Large intestine (tissue), 3 donors: Measurements from ENCODE around the gene CKS1B. TPM values are rescaled to one million over a fixed set of nuclear protein-coding genes. Genes with fewer than 3 reads are reported as not detected.

Source experiments
- DNase-seq, 2 donors: peaks; one replicate each; pipeline versions ENCODE4 v3.0.0 to v3.0.0-alpha.2; 2013
- H3K27ac ChIP-seq: one replicate; pipeline ENCODE4 v1.5.1; 2013; ENCODE audit warnings: low read length
- H3K27me3 ChIP-seq: 2 replicates; pipeline ENCODE4 v1.6.1; 2013; ENCODE audit warnings: low read length; ENCODE audit not compliant: control insufficient read depth, insufficient read depth
- H3K36me3 ChIP-seq: 2 replicates; pipeline ENCODE4 v1.6.1; 2013; ENCODE audit warnings: low read length; ENCODE audit not compliant: control insufficient read depth, insufficient read depth
- H3K4me1 ChIP-seq: one replicate; pipeline ENCODE4 v1.6.1; 2013; ENCODE audit warnings: low read length; ENCODE audit not compliant: control insufficient read depth, insufficient read depth
- H3K4me3 ChIP-seq: one replicate; pipeline ENCODE4 v1.5.1; 2013; ENCODE audit warnings: low read length
- H3K9me3 ChIP-seq: one replicate; pipeline ENCODE4 v1.6.1; 2013; ENCODE audit warnings: mild to moderate bottlenecking, low read depth, low read length, moderate library complexity; ENCODE audit not compliant: control insufficient read depth
- WGBS: methylation state at CpG from one replicate; pipeline ENCODE4 v1.1.5; 2013; ENCODE audit warnings: low lambda C conversion rate; ENCODE audit not compliant: insufficient coverage; 5-methylcytosine and 5-hydroxymethylcytosine counted together
- polyA plus RNA-seq: library from polyadenylated mRNA; unstranded; fragments of 120-200 nt; gene quantifications from one replicate; pipeline ENCODE4 v1.2.1, GENCODE V29; 2013

CKS1B gene
- polyA plus RNA-seq, 1 donor: 65.6 TPM

GRCh38 chr1:155002464-155003226 is 28.2 kb downstream of the CKS1B start, which contains the start of gene ZBTB7B:
TSS of gene ZBTB7B (plus strand) at chr1:155002802. CDS start at chr1:155014661, 11,859 bp downstream.
- DNase-seq: peak in 1 of 2 donors; percentile 65
- Histone ChIP-seq H3K4me1 (peaks cover 50% of the 10 kb centered on the region), H3K27me3 (no peaks in the 10 kb centered on the region), H3K27ac (peak within 1 kb of the TSS; percentile 95), H3K36me3 (peaks cover 10% of the 10 kb centered on the region), H3K4me3 (peak within 1 kb of the TSS; percentile 94), H3K9me3 (peaks cover 2% of the 10 kb centered on the region)
- no CpG with 5 or more reads among the region's 35 CpGs for WGBS

GRCh38 chr1:155003227-155003765 is 28.8 kb downstream of the CKS1B start:
- Histone ChIP-seq H3K4me3 (peak overlapping the region; percentile 94), H3K36me3 (peaks cover 10% of the 10 kb centered on the region), H3K27me3 (no peaks in the 10 kb centered on the region), H3K27ac (peak overlapping the region; percentile 85), H3K9me3 (peaks cover 2% of the 10 kb centered on the region), H3K4me1 (peaks cover 56% of the 10 kb centered on the region)
- WGBS: no CpG with 5 or more reads among the region's 37 CpGs
- DNase-seq: no peak

GRCh38 chr1:155003766-155004351 is 29.4 kb downstream of the CKS1B start:
- peaks cover 10% of the 10 kb centered on the region for H3K36me3 ChIP-seq
- peaks cover 2% of the 10 kb centered on the region for H3K9me3 ChIP-seq
- no peaks in the 10 kb centered on the region for H3K27me3 ChIP-seq
- DNase-seq: peak; percentile 56 to 80
- H3K4me3 ChIP-seq: peak overlapping the region; percentile 94
- WGBS: no CpG with 5 or more reads among the region's 34 CpGs
- peak overlapping the region; percentile 85 for H3K27ac ChIP-seq
- peaks cover 60% of the 10 kb centered on the region for H3K4me1 ChIP-seq

GRCh38 chr1:155004352-155005075 is 30.0 kb downstream of the CKS1B start:
- H3K27me3 ChIP-seq: no peaks in the 10 kb centered on the region
- H3K9me3 ChIP-seq: no peaks in the 10 kb centered on the region
- peaks cover 61% of the 10 kb centered on the region for H3K4me1 ChIP-seq
- H3K36me3 ChIP-seq: peaks cover 10% of the 10 kb centered on the region
- H3K4me3 ChIP-seq: peak overlapping the region; percentile 94
- WGBS: no CpG with 5 or more reads among the region's 5 CpGs
- DNase-seq: no peak
- peak overlapping the region; percentile 85 for H3K27ac ChIP-seq

- Histone ChIP-seq H3K36me3 (peaks cover 10% of the 10 kb centered on the region), H3K4me1 (peaks cover 62% of the 10 kb centered on the region), H3K27ac (peak overlapping the region; percentile 85), H3K4me3 (peak overlapping the region; percentile 94), H3K27me3 (no peaks in the 10 kb centered on the region), H3K9me3 (no peaks in the 10 kb centered on the region)
- no CpG with 5 or more reads among the region's 17 CpGs for WGBS
- DNase-seq: peak in 1 of 2 donors; percentile 33
These were observed 30.9 kb downstream of the CKS1B start for GRCh38 chr1:155005076-155006011.

- no peaks in the 10 kb centered on the region for H3K9me3 ChIP-seq
- H3K27ac ChIP-seq: peak overlapping the region; percentile 69
- H3K27me3 ChIP-seq: no peaks in the 10 kb centered on the region
- peak in 1 of 2 donors; percentile 44 for DNase-seq
- H3K4me3 ChIP-seq: no peak overlapping the region
- no CpG with 5 or more reads among the region's 2 CpGs for WGBS
- peaks cover 75% of the 10 kb centered on the region for H3K4me1 ChIP-seq
- peaks cover 18% of the 10 kb centered on the region for H3K36me3 ChIP-seq
These were observed 32.2 kb downstream of the CKS1B start for GRCh38 chr1:155006601-155007101.

GRCh38 chr1:155007251-155007828 is 32.9 kb downstream of the CKS1B start:
- Histone ChIP-seq H3K27ac (peak overlapping the region; percentile 69), H3K4me3 (peak overlapping the region; percentile 25), H3K9me3 (no peaks in the 10 kb centered on the region), H3K36me3 (peaks cover 23% of the 10 kb centered on the region), H3K27me3 (no peaks in the 10 kb centered on the region), H3K4me1 (peaks cover 82% of the 10 kb centered on the region)
- no CpG with 5 or more reads among the region's 6 CpGs for WGBS
- peak; percentile 78 to 88 for DNase-seq

GRCh38 chr1:155008015-155008941 is 33.8 kb downstream of the CKS1B start:
- H3K27ac ChIP-seq: peak overlapping the region; percentile 69
- peaks cover 30% of the 10 kb centered on the region for H3K36me3 ChIP-seq
- H3K4me3 ChIP-seq: peak overlapping the region; percentile 25
- H3K4me1 ChIP-seq: peaks cover 91% of the 10 kb centered on the region
- no peaks in the 10 kb centered on the region for H3K9me3 ChIP-seq
- DNase-seq: peak in 1 of 2 donors; percentile 46
- 43% methylated on average over 1 of the region's 16 CpGs for WGBS
- H3K27me3 ChIP-seq: no peaks in the 10 kb centered on the region
